Measurements from ENCODE around the gene NRAP. TPM values are rescaled to one million over a fixed set of nuclear protein-coding genes. Genes with fewer than 3 reads are reported as not detected.

The NRAP gene
- total RNA-seq, 1 experiment from 2014 or later: not detected

GRCh38 chr10:113594652-113595051 is 69.2 kb downstream of the NRAP start:
- WGBS (ENCODE audit: extremely low coverage, insufficient read length, low lambda C conversion rate): no CpG with 5 or more reads among the region's 13 CpGs
- H3K9me3 ChIP-seq (ENCODE audit: control insufficient read depth, low read depth, low read length): no peaks in the 10 kb centered on the region
- H3K27me3 Mint-ChIP-seq (ENCODE audit: low read depth): peaks cover 51% of the 10 kb centered on the region
- no peaks in the 10 kb centered on the region for H3K27me3 ChIP-seq (ENCODE audit: insufficient read depth, low read length)
- no peak overlapping the region for H2BK12ac ChIP-seq (ENCODE audit: insufficient read length, low read depth, low read length)
- H3K23ac ChIP-seq (ENCODE audit: insufficient read length, low read depth, low read length): no peak overlapping the region
- H4K5ac ChIP-seq (ENCODE audit: insufficient read length, low read depth, low read length): no peak overlapping the region
- no peak overlapping the region for H2BK20ac ChIP-seq (ENCODE audit: low read depth, low read length, poor library complexity, severe bottlenecking)
- H2AK5ac ChIP-seq (ENCODE audit: insufficient read length, low read length): no peak overlapping the region
- H3K18ac ChIP-seq (ENCODE audit: insufficient read length, low read depth, low read length): no peak overlapping the region
- no peak for DNase-seq
- no peaks in the 10 kb centered on the region for H3K4me1 ChIP-seq (ENCODE audit: insufficient read depth, low read length)
- no peak overlapping the region for H3K14ac ChIP-seq (ENCODE audit: insufficient read depth, low read length)
- no peak overlapping the region for H3K9ac ChIP-seq (ENCODE audit: extremely low read depth, insufficient read length, low read length)
- H4K8ac ChIP-seq (replicated peaks; ENCODE audit: insufficient read length, low read depth, low read length): no peak overlapping the region
- no peaks in the 10 kb centered on the region for H4K20me1 ChIP-seq (ENCODE audit: control insufficient read depth, insufficient read depth, insufficient read length)
- H2BK5ac ChIP-seq (ENCODE audit: insufficient read length, low read length): no peak overlapping the region
- H3K36me3 Mint-ChIP-seq (ENCODE audit: insufficient read depth in 1 of 3, low read depth in 3 of 3): no peaks in the 10 kb centered on the region
- no peak overlapping the region for H3K27ac Mint-ChIP-seq
- no peak overlapping the region for H4K91ac ChIP-seq (ENCODE audit: insufficient read length, low read depth, low read length)
- H3K23me2 ChIP-seq (ENCODE audit: insufficient read length, low read depth, low read length, poor library complexity, severe bottlenecking): no peaks in the 10 kb centered on the region
- no peaks in the 10 kb centered on the region for H3K9me3 Mint-ChIP-seq
- no peak overlapping the region for H3K4me3 Mint-ChIP-seq
- no peak overlapping the region for H3K4me2 ChIP-seq (ENCODE audit: insufficient read depth, insufficient read length, low read length)
- H3K4me1 Mint-ChIP-seq: peaks cover 3 to 9% of the 10 kb centered on the region in 2 experiments; a peak in 2 of 4 replicates
- no peak overlapping the region for H3K56ac ChIP-seq (ENCODE audit: insufficient read length, low read depth, low read length)
- no peak overlapping the region for H3K27ac ChIP-seq (ENCODE audit: insufficient read length, low read depth, low read length)
- no peak overlapping the region for H2BK15ac ChIP-seq (ENCODE audit: low read depth, low read length)
- H3K79me1 ChIP-seq (ENCODE audit: insufficient read depth, low read depth, low read length, poor library complexity, severe bottlenecking): no peaks in the 10 kb centered on the region
- no peak for TF ChIP-seq CTCF (conservative IDR thresholded peaks at IDR 0.05)
- no peak overlapping the region for H2BK120ac ChIP-seq (ENCODE audit: low read depth, low read length, poor library complexity, severe bottlenecking)
- no peak overlapping the region for H3K4ac ChIP-seq (ENCODE audit: low read depth, low read length)
- H2AFZ ChIP-seq (ENCODE audit: low read length): no peak overlapping the region
- no peak overlapping the region for H3T11ph ChIP-seq (ENCODE audit: low read length)
- H3K79me2 ChIP-seq (ENCODE audit: insufficient read depth, low read length): no peaks in the 10 kb centered on the region

Measured in H9 (cell line).